Right lobe of liver (tissue), 6 donors: Measurements from ENCODE around the gene PEAK1. TPM values are rescaled to one million over a fixed set of nuclear protein-coding genes. Genes with fewer than 3 reads are reported as not detected.
A peak's percentile ranks its signal among the peaks of the same experiment; 100 is the strongest.

Experiments
- ATAC-seq, 4 donors: fragments of 200-7000 bp; cut with Tn5 transposase; one replicate each; pipeline ENCODE4 v1.9.1; 2020; ENCODE audit warnings: mild to moderate bottlenecking in 4 of 4, moderate library complexity in 4 of 4
- DNase-seq, 3 donors: peaks; one replicate each; pipeline ENCODE4 v3.0.0-alpha.2; 2020
- H3K27ac ChIP-seq, 3 donors: fragments of 200-600 bp; one replicate each; pipeline ENCODE4 v1.8.0; 2022
- H3K27me3 ChIP-seq, 2 donors: fragments of 200-600 bp; one replicate each; pipeline ENCODE4 v1.8.0; 2022
- H3K36me3 ChIP-seq, 4 donors: fragments of 200-600 bp; sonication (generic) in 1 of 4; one replicate each; pipeline versions ENCODE4 v1.5.1 to v1.8.0; 2017 to 2022; ENCODE audit warnings: control low read depth in 1 of 4
- H3K4me1 ChIP-seq, 4 donors: fragments of 200-600 bp; sonication (generic) in 1 of 4; one replicate each; pipeline versions ENCODE4 v1.5.1 to v1.8.0; 2017 to 2022; ENCODE audit warnings: control low read depth in 1 of 4
- H3K4me3 ChIP-seq, 3 donors: fragments of 200-600 bp; one replicate each; pipeline ENCODE4 v1.8.0; 2022
- H3K9me3 ChIP-seq, 4 donors: fragments of 200-600 bp; sonication (generic) in 1 of 4; one replicate each; pipeline versions ENCODE4 v1.5.1 to v1.8.0; 2017 to 2022; ENCODE audit warnings: control low read depth in 1 of 4
- CTCF ChIP-seq, 4 donors: fragments of 200-600 bp in 3 of 4; fragments of 450-650 bp in 1 of 4; IDR thresholded peaks; one replicate each; pipeline versions ENCODE4 v1.5.1 to v1.8.0; 2016 to 2022; ENCODE audit warnings: antibody characterized with exemption in 4 of 4, mild to moderate bottlenecking in 2 of 4
- POLR2A ChIP-seq: fragments of 450-650 bp; IDR thresholded peaks from one replicate; pipeline ENCODE4 v1.6.1; 2017; ENCODE audit warnings: antibody characterized with exemption, mild to moderate bottlenecking
- WGBS: methylation state at CpG from one replicate; pipeline ENCODE4 v1.1.6; 2018; ENCODE audit warnings: low coverage, low lambda C conversion rate; ENCODE audit not compliant: insufficient coverage; ENCODE audit errors: missing lambda C conversion rate; 5-methylcytosine and 5-hydroxymethylcytosine counted together
- intact Hi-C, 2 donors: fragments of 100-400 bp; cut with DNase I; formaldehyde crosslinking; loops; one replicate each; pipeline versions ENCODE4 v1.11.2 to v1.14.1; 2022
- total RNA-seq, 6 experiments: library from RNA; depleted of rRNA in 2 of 6; stranded (reverse); fragments of >200 nt in 2 of 6; fragmentation: NEBNext Ultra II Directional in 3 of 6; extraction: Animal tissue kit (Norgen Biotek cat#: 25700) in 3 of 6; gene quantifications; one replicate each; pipeline versions ENCODE4 v1.1.0 to v1.2.4, GENCODE V29; 2016 to 2023
- donor health status: DM: no; HTN: yes; CAD: no.
- donor health status: DM: no; HTN: no; CAD: no.
- donor health status: DM: no; HTN: no; CAD: no.
- donor health status: DM: no; HTN: yes; CAD: no.
- donor health status: DM: no; HTN: yes; CAD: no.

The PEAK1 gene
- total RNA-seq, 6 experiments from 2014 or later, result 5.9 to 18.4 (median 10.1) TPM

- no peak for TF ChIP-seq CTCF (IDR thresholded peaks at IDR 0.05)
- no peak for TF ChIP-seq POLR2A
- Histone ChIP-seq H3K27me3 (no peaks in the 10 kb centered on the region), H3K27ac (no peak overlapping the region), H3K36me3 (no peaks in the 10 kb centered on the region), H3K4me3 (no peak overlapping the region), H3K9me3 (no peaks in the 10 kb centered on the region), H3K4me1 (peaks cover 0 to 6% (median 0%) of the 10 kb centered on the region in 4 donors)
- WGBS, result no CpG with 5 or more reads among the region's 2 CpGs
- DNase-seq (no peak), ATAC-seq (no peak)
- intact Hi-C loops, result no loop called here
Measured at GRCh38 chr15:77087213-77087612, 332.7 kb downstream of the PEAK1 start.

GRCh38 chr15:77085297-77085696 is 334.6 kb downstream of the PEAK1 start:
- Histone ChIP-seq H3K36me3 (no peaks in the 10 kb centered on the region), H3K4me3 (no peak overlapping the region), H3K27ac (no peak overlapping the region), H3K9me3 (no peaks in the 10 kb centered on the region), H3K4me1 (peaks cover 0 to 6% (median 0%) of the 10 kb centered on the region in 4 donors), H3K27me3 (no peaks in the 10 kb centered on the region)
- ATAC-seq (no peak), DNase-seq (no peak)
- 42% methylated on average over 2 of the region's 2 CpGs for WGBS
- intact Hi-C loops, result no loop called here
- TF ChIP-seq POLR2A (no peak), CTCF (IDR thresholded peaks at IDR 0.05) (no peak)

GRCh38 chr15:77084436-77084835 is 335.5 kb downstream of the PEAK1 start:
- Histone ChIP-seq H3K36me3 (no peaks in the 10 kb centered on the region), H3K9me3 (no peaks in the 10 kb centered on the region), H3K27ac (no peak overlapping the region), H3K27me3 (no peaks in the 10 kb centered on the region), H3K4me3 (no peak overlapping the region), H3K4me1 (peaks cover 0 to 6% (median 0%) of the 10 kb centered on the region in 4 donors)
- intact Hi-C loops, result no loop called here
- DNase-seq (no peak), ATAC-seq (no peak)
- WGBS, result 77% methylated on average over 6 of the region's 8 CpGs
- TF ChIP-seq CTCF (IDR thresholded peaks at IDR 0.05) (no peak), POLR2A (no peak)

- ATAC-seq (peak; percentile 87 to 95 (median 89)), DNase-seq (peak; percentile 59 to 79 (median 60))
- Histone ChIP-seq H3K9me3 (no peaks in the 10 kb centered on the region), H3K27me3 (no peaks in the 10 kb centered on the region), H3K36me3 (no peaks in the 10 kb centered on the region), H3K4me1 (peaks cover 0 to 6% (median 0%) of the 10 kb centered on the region in 4 donors), H3K4me3 (peak overlapping the region in 1 of 3 donors; percentile 19), H3K27ac (no peak overlapping the region)
- whole genome bisulfite sequencing, result 36% methylated on average over 9 of the region's 21 CpGs
- intact Hi-C loops, result no loop called here
- TF ChIP-seq POLR2A (no peak), CTCF (IDR thresholded peaks at IDR 0.05) (no peak)
Measured at GRCh38 chr15:77083381-77084160, 336.3 kb downstream of the PEAK1 start.
